Measurements from ENCODE around the gene ARHGAP32.

- TF ChIP-seq, protein P1, sequence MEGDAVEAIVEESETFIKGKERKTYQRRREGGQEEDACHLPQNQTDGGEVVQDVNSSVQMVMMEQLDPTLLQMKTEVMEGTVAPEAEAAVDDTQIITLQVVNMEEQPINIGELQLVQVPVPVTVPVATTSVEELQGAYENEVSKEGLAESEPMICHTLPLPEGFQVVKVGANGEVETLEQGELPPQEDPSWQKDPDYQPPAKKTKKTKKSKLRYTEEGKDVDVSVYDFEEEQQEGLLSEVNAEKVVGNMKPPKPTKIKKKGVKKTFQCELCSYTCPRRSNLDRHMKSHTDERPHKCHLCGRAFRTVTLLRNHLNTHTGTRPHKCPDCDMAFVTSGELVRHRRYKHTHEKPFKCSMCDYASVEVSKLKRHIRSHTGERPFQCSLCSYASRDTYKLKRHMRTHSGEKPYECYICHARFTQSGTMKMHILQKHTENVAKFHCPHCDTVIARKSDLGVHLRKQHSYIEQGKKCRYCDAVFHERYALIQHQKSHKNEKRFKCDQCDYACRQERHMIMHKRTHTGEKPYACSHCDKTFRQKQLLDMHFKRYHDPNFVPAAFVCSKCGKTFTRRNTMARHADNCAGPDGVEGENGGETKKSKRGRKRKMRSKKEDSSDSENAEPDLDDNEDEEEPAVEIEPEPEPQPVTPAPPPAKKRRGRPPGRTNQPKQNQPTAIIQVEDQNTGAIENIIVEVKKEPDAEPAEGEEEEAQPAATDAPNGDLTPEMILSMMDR (IDR thresholded peaks at IDR 0.05; ENCODE audit: low read depth, low read length, poor library complexity, severe bottlenecking): no peak
- no peak for TF ChIP-seq EZH2phosphoT487 (IDR thresholded peaks at IDR 0.05; ENCODE audit: borderline replicate concordance, low read length)
These were observed 147.0 kb downstream of the ARHGAP32 start for GRCh38 chr11:129045150-129045549.

Measured in DOHH2 (cell line).